HL-60 (cell line): Measurements from ENCODE around the gene VENTX.

Experiments
- DNase-seq, 2 experiments: peaks; one replicate each; pipeline ENCODE4 v3.0.0-alpha.2; 2010 to 2020; ENCODE audit warnings: low read depth in 1 of 2, low spot score in 1 of 2
- H3K27ac ChIP-seq: fragments of 250-450 bp; sonication (Bioruptor Pico); replicated peaks from 2 replicates; pipeline ENCODE4 v1.5.1; 2020; ENCODE audit warnings: mild to moderate bottlenecking, moderate library complexity
- H3K27me3 ChIP-seq: fragments of 250-450 bp; sonication (Bioruptor Pico); 2 replicates; pipeline ENCODE4 v1.5.1; 2021; ENCODE audit warnings: mild to moderate bottlenecking, moderate library complexity; ENCODE audit not compliant: insufficient read depth, poor library complexity, severe bottlenecking
- H3K4me3 ChIP-seq: replicated peaks from 2 replicates; pipeline ENCODE4 v1.5.1; 2011; ENCODE audit warnings: mild to moderate bottlenecking, control low read depth, low read length; ENCODE audit not compliant: insufficient read depth
- GABPA ChIP-seq: IDR thresholded peaks from 2 replicates; pipeline ENCODE4 v1.6.1; 2012; ENCODE audit warnings: low read depth
- POLR2AphosphoS5 ChIP-seq: IDR thresholded peaks from 2 replicates; pipeline ENCODE4 v1.6.1; 2012; ENCODE audit warnings: low read depth
- SPI1 ChIP-seq: IDR thresholded peaks from 2 replicates; pipeline ENCODE4 v1.6.1; 2012; ENCODE audit warnings: low read depth, mild to moderate bottlenecking, borderline replicate concordance
- microRNA-seq: library from miRNA; unstranded; fragments of <30 nt; microRNA quantifications from one replicate; pipeline ENCODE4, GENCODE V29; 2018
- TF ChIP-seq, protein P1 (sequence below): IDR thresholded peaks from 2 replicates; pipeline ENCODE4 v1.6.1; 2012; ENCODE audit warnings: low read depth; ENCODE audit not compliant: insufficient replicate concordance
- TF ChIP-seq, protein P2 (sequence below): IDR thresholded peaks from one replicate; pipeline ENCODE4 v1.5.1; 2011; ENCODE audit warnings: low read length, control low read depth, inconsistent platforms; ENCODE audit not compliant: insufficient read depth

VENTX gene

DNA sequence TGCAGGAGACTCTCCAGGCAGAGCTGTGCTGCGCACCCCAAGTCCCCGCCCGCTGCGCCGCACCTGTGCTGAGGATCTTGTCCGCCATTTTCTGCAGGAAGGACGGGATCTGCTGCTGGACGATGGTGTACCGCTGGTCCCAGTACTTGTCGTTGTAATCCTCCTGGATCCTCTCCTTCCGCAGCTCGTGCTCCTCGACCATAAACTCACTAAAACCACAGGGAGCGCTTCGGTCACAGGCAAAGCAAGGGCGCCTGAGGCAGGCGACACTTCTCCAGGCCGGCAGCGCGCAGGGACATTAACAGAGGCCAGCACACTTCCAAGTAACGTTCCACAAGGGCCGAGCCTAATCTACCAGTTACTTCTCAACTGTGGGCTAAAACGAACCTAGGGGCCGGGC is 52.1 kb downstream of the VENTX start:
- Histone ChIP-seq H3K27ac (no peak overlapping the region), H3K27me3 (no peaks in the 10 kb centered on the region), H3K4me3 (no peak overlapping the region)
- no peak for DNase-seq
- TF ChIP-seq POLR2AphosphoS5 (no peak), GABPA (no peak), SPI1 (no peak)
- TF ChIP-seq, protein P1, sequence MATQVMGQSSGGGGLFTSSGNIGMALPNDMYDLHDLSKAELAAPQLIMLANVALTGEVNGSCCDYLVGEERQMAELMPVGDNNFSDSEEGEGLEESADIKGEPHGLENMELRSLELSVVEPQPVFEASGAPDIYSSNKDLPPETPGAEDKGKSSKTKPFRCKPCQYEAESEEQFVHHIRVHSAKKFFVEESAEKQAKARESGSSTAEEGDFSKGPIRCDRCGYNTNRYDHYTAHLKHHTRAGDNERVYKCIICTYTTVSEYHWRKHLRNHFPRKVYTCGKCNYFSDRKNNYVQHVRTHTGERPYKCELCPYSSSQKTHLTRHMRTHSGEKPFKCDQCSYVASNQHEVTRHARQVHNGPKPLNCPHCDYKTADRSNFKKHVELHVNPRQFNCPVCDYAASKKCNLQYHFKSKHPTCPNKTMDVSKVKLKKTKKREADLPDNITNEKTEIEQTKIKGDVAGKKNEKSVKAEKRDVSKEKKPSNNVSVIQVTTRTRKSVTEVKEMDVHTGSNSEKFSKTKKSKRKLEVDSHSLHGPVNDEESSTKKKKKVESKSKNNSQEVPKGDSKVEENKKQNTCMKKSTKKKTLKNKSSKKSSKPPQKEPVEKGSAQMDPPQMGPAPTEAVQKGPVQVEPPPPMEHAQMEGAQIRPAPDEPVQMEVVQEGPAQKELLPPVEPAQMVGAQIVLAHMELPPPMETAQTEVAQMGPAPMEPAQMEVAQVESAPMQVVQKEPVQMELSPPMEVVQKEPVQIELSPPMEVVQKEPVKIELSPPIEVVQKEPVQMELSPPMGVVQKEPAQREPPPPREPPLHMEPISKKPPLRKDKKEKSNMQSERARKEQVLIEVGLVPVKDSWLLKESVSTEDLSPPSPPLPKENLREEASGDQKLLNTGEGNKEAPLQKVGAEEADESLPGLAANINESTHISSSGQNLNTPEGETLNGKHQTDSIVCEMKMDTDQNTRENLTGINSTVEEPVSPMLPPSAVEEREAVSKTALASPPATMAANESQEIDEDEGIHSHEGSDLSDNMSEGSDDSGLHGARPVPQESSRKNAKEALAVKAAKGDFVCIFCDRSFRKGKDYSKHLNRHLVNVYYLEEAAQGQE: no peak
- TF ChIP-seq, protein P2, sequence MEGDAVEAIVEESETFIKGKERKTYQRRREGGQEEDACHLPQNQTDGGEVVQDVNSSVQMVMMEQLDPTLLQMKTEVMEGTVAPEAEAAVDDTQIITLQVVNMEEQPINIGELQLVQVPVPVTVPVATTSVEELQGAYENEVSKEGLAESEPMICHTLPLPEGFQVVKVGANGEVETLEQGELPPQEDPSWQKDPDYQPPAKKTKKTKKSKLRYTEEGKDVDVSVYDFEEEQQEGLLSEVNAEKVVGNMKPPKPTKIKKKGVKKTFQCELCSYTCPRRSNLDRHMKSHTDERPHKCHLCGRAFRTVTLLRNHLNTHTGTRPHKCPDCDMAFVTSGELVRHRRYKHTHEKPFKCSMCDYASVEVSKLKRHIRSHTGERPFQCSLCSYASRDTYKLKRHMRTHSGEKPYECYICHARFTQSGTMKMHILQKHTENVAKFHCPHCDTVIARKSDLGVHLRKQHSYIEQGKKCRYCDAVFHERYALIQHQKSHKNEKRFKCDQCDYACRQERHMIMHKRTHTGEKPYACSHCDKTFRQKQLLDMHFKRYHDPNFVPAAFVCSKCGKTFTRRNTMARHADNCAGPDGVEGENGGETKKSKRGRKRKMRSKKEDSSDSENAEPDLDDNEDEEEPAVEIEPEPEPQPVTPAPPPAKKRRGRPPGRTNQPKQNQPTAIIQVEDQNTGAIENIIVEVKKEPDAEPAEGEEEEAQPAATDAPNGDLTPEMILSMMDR: no peak

Small RNAs within 50 kb of the gene (microRNA-seq; reads per million reads assigned to microRNA genes)
- gene MIR202: 38.6 reads per million, percentile 56 among the genes with 10 or more reads in this experiment
